ENCODE data around the gene MED20.

The MED20 gene

GRCh38 chr6:41914869-41915530 lies 5.9 kb downstream of the MED20 start:
- H3K9ac ChIP-seq (ENCODE audit: low read depth, low read length), result no peak overlapping the region
- H2AFZ ChIP-seq (ENCODE audit: low read depth, low read length), result no peak overlapping the region
- peaks cover 10% of the 10 kb centered on the region for H3K4me1 ChIP-seq (ENCODE audit: insufficient read depth, low read length)
- no peak overlapping the region for H3K27ac ChIP-seq (ENCODE audit: low read length)
- TF ChIP-seq, protein P1, sequence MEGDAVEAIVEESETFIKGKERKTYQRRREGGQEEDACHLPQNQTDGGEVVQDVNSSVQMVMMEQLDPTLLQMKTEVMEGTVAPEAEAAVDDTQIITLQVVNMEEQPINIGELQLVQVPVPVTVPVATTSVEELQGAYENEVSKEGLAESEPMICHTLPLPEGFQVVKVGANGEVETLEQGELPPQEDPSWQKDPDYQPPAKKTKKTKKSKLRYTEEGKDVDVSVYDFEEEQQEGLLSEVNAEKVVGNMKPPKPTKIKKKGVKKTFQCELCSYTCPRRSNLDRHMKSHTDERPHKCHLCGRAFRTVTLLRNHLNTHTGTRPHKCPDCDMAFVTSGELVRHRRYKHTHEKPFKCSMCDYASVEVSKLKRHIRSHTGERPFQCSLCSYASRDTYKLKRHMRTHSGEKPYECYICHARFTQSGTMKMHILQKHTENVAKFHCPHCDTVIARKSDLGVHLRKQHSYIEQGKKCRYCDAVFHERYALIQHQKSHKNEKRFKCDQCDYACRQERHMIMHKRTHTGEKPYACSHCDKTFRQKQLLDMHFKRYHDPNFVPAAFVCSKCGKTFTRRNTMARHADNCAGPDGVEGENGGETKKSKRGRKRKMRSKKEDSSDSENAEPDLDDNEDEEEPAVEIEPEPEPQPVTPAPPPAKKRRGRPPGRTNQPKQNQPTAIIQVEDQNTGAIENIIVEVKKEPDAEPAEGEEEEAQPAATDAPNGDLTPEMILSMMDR (IDR thresholded peaks at IDR 0.05; ENCODE audit: borderline replicate concordance, extremely low read depth, low read length, poor library complexity, severe bottlenecking), result no peak
- TF ChIP-seq EZH2 (IDR thresholded peaks at IDR 0.05; ENCODE audit: borderline replicate concordance, low read depth, low read length, severe bottlenecking), result no peak
- peaks cover 62% of the 10 kb centered on the region for H3K79me2 ChIP-seq (ENCODE audit: insufficient read depth, low read length)
- H4K20me1 ChIP-seq (ENCODE audit: insufficient read depth, low read length), result no peaks in the 10 kb centered on the region
- no peaks in the 10 kb centered on the region for H3K9me3 ChIP-seq (ENCODE audit: insufficient read depth, low read length, severe bottlenecking)
- H3K4me2 ChIP-seq (ENCODE audit: insufficient read depth, low read length), result no peak overlapping the region
- no peaks in the 10 kb centered on the region for H3K27me3 ChIP-seq (ENCODE audit: insufficient read depth, low read length, poor library complexity)
- ATAC-seq (ENCODE audit: insufficient read depth, low read depth), result no peak
- H3K36me3 ChIP-seq (ENCODE audit: insufficient read depth, low read length), result peaks cover 52% of the 10 kb centered on the region
- DNase-seq, result no peak
- no peak overlapping the region for H3K4me3 ChIP-seq (ENCODE audit: low read depth in 1 of 2, low read length in 2 of 2)

DNA sequence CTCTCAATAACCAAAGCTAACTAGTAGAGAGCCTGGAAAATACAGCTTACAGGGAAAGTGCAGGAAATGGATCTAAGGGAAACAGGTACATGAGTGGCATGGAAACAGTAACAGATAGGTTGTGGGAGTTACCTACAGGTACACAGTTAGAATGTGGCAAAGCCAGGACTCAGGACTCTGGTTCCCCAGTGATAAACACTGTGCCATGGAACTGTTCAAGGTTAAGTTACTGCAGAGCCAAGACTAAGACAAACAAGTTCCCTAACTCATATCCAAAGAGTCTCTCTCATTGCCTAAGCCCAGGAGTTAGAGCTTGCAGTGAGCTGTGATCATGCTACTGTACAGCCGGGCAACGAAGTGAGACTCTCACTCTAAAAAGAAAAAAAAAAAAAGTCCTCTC lies 6.6 kb downstream of the MED20 start:
- no peak overlapping the region for H3K4me2 ChIP-seq (ENCODE audit: insufficient read depth, low read length)
- H3K79me2 ChIP-seq (ENCODE audit: insufficient read depth, low read length), result peaks cover 59% of the 10 kb centered on the region

DNA sequence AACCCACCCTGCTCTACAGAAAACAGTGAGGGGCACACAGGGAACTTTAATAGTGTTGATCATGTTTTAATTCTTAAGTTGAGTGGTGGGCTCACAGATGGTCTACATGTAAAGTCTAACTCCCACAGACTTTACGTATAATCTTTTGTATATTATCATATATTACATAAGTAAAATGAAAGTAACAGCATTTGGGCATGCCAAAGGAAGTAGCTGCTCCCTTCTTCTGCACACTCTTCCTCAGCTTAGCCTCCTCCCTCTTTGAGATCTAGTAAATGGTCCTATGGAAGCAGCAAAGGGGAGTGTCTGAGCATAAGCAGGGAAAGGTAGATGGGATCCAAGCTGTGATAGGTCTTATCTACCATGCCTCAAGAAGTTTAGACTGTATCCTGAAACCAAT lies 11.2 kb downstream of the MED20 start:
- H3K4me3 ChIP-seq (ENCODE audit: low read depth in 1 of 2, low read length in 2 of 2), result no peak overlapping the region
- DNase-seq (no peak), ATAC-seq (ENCODE audit: insufficient read depth, low read depth) (no peak)
- no peaks in the 10 kb centered on the region; the same call in 1 of the 2 replicates for H4K20me1 ChIP-seq (ENCODE audit: insufficient read depth, low read length)
- no peaks in the 10 kb centered on the region for H3K4me1 ChIP-seq (ENCODE audit: insufficient read depth, low read length)
- H2AFZ ChIP-seq (ENCODE audit: low read depth, low read length), result no peak overlapping the region
- TF ChIP-seq, protein P1 (IDR thresholded peaks at IDR 0.05; ENCODE audit: borderline replicate concordance, extremely low read depth, low read length, poor library complexity, severe bottlenecking), result no peak
- TF ChIP-seq EZH2 (IDR thresholded peaks at IDR 0.05; ENCODE audit: borderline replicate concordance, low read depth, low read length, severe bottlenecking), result no peak
- no peak overlapping the region for H3K27ac ChIP-seq (ENCODE audit: low read length)
- H3K9me3 ChIP-seq (ENCODE audit: insufficient read depth, low read length, severe bottlenecking), result no peaks in the 10 kb centered on the region
- H3K36me3 ChIP-seq (ENCODE audit: insufficient read depth, low read length), result peaks cover 83% of the 10 kb centered on the region
- no peaks in the 10 kb centered on the region for H3K27me3 ChIP-seq (ENCODE audit: insufficient read depth, low read length, poor library complexity)
- H3K9ac ChIP-seq (ENCODE audit: low read depth, low read length), result no peak overlapping the region
- H3K79me2 ChIP-seq (ENCODE audit: insufficient read depth, low read length), result peaks cover 35% of the 10 kb centered on the region
- H3K4me2 ChIP-seq (ENCODE audit: insufficient read depth, low read length), result no peak overlapping the region

More for the DNA sequence above, 6.6 kb downstream of the MED20 start:
- Histone ChIP-seq H3K36me3 (ENCODE audit: insufficient read depth, low read length) (peaks cover 59% of the 10 kb centered on the region), H3K4me1 (ENCODE audit: insufficient read depth, low read length) (peaks cover 4% of the 10 kb centered on the region), H3K9me3 (ENCODE audit: insufficient read depth, low read length, severe bottlenecking) (no peaks in the 10 kb centered on the region), H3K4me3 (ENCODE audit: low read depth in 1 of 2, low read length in 2 of 2) (no peak overlapping the region), H4K20me1 (ENCODE audit: insufficient read depth, low read length) (no peaks in the 10 kb centered on the region), H3K27ac (ENCODE audit: low read length) (no peak overlapping the region), H2AFZ (ENCODE audit: low read depth, low read length) (no peak overlapping the region), H3K27me3 (ENCODE audit: insufficient read depth, low read length, poor library complexity) (no peaks in the 10 kb centered on the region), H3K9ac (ENCODE audit: low read depth, low read length) (no peak overlapping the region)
- ATAC-seq (ENCODE audit: insufficient read depth, low read depth), result no peak
- no peak for DNase-seq
- TF ChIP-seq EZH2 (IDR thresholded peaks at IDR 0.05; ENCODE audit: borderline replicate concordance, low read depth, low read length, severe bottlenecking), result no peak
- TF ChIP-seq, protein P1 (IDR thresholded peaks at IDR 0.05; ENCODE audit: borderline replicate concordance, extremely low read depth, low read length, poor library complexity, severe bottlenecking), result no peak
